ENCODE results near the gene TLE7.

The TLE7 gene

GRCh38 chr16:71421911-71422310, 19.9 kb downstream of the TLE7 start:
- DNase-seq (ENCODE audit: insufficient read length, low spot score) (no peak), FAIRE-seq (peak; percentile 52)

- FAIRE-seq (no peak), DNase-seq (ENCODE audit: insufficient read length, low spot score) (no peak)
Measured at GRCh38 chr16:71414038-71414437, 27.8 kb downstream of the TLE7 start.

GRCh38 chr16:71413341-71413740, 28.5 kb downstream of the TLE7 start:
- FAIRE-seq (no peak), DNase-seq (ENCODE audit: insufficient read length, low spot score) (no peak)

GRCh38 chr16:71412270-71413160, 29.3 kb downstream of the TLE7 start:
- DNase-seq (ENCODE audit: insufficient read length, low spot score) (peak; percentile 80), FAIRE-seq (peak; percentile 90)

- FAIRE-seq (no peak), DNase-seq (ENCODE audit: insufficient read length, low spot score) (no peak)
Measured at GRCh38 chr16:71410146-71410545, 31.7 kb downstream of the TLE7 start.

GRCh38 chr16:71409011-71409775, 32.7 kb downstream of the TLE7 start:
- DNase-seq (ENCODE audit: insufficient read length, low spot score) (no peak), FAIRE-seq (no peak)

- DNase-seq (ENCODE audit: insufficient read length, low spot score) = no peak
- FAIRE-seq = no peak
Measured at GRCh38 chr16:71408536-71408935, 33.3 kb downstream of the TLE7 start.

- no peak for DNase-seq (ENCODE audit: insufficient read length, low spot score)
- no peak for FAIRE-seq
Measured at GRCh38 chr16:71407731-71408130, 34.1 kb downstream of the TLE7 start.

GRCh38 chr16:71406724-71407123, 35.1 kb downstream of the TLE7 start:
- FAIRE-seq = no peak
- DNase-seq (ENCODE audit: insufficient read length, low spot score) = no peak

- no peak for FAIRE-seq
- DNase-seq (ENCODE audit: insufficient read length, low spot score) = no peak
Measured at GRCh38 chr16:71406316-71406715, 35.5 kb downstream of the TLE7 start.

- no peak for FAIRE-seq
Measured at GRCh38 chr16:71404364-71404763, 37.5 kb downstream of the TLE7 start.

GRCh38 chr16:71402674-71403073, 39.2 kb downstream of the TLE7 start:
- DNase-seq (ENCODE audit: insufficient read length, low spot score) (no peak), FAIRE-seq (no peak)

More at GRCh38 chr16:71404364-71404763, 37.5 kb downstream of the TLE7 start:
- no peak for DNase-seq (ENCODE audit: insufficient read length, low spot score)

- DNase-seq (ENCODE audit: insufficient read length, low spot score) (no peak), FAIRE-seq (no peak)
Measured at GRCh38 chr16:71402007-71402406, 39.8 kb downstream of the TLE7 start.

GRCh38 chr16:71399801-71400563, 41.9 kb downstream of the TLE7 start:
- no peak for DNase-seq (ENCODE audit: insufficient read length, low spot score)
- FAIRE-seq = no peak

- FAIRE-seq (no peak), DNase-seq (ENCODE audit: insufficient read length, low spot score) (no peak)
Measured at GRCh38 chr16:71396594-71396993, 45.3 kb downstream of the TLE7 start.

GRCh38 chr16:71389330-71389729, 52.5 kb downstream of the TLE7 start:
- DNase-seq (ENCODE audit: insufficient read length, low spot score) (no peak), FAIRE-seq (no peak)

GRCh38 chr16:71387045-71387871, 54.6 kb downstream of the TLE7 start:
- FAIRE-seq = no peak
- no peak for DNase-seq (ENCODE audit: insufficient read length, low spot score)

GRCh38 chr16:71384073-71384724, 57.7 kb downstream of the TLE7 start:
- FAIRE-seq (no peak), DNase-seq (ENCODE audit: insufficient read length, low spot score) (no peak)

GRCh38 chr16:71383054-71383773, 58.6 kb downstream of the TLE7 start:
- DNase-seq (ENCODE audit: insufficient read length, low spot score) = no peak
- no peak for FAIRE-seq

Data from GM19239 (cell line).